Subcutaneous abdominal adipose tissue (tissue), 5 donors: Measurements from ENCODE around the gene OSBPL1A.
A peak's percentile ranks its signal among the peaks of the same experiment; 100 is the strongest.

Experiments used
- H3K27ac ChIP-seq: one replicate; pipeline ENCODE4 v1.7.0; 2013; ENCODE audit warnings: low read depth, mild to moderate bottlenecking, inconsistent platforms, low read length, moderate library complexity
- H3K27me3 ChIP-seq, 5 donors: one replicate each; pipeline ENCODE4 v1.7.0; 2013; ENCODE audit warnings: low read length in 5 of 5, inconsistent platforms in 1 of 5; ENCODE audit not compliant: control insufficient read depth in 5 of 5, insufficient read depth in 4 of 5
- H3K36me3 ChIP-seq, 5 donors: one replicate each; pipeline ENCODE4 v1.7.0; 2013; ENCODE audit warnings: low read length in 5 of 5; ENCODE audit not compliant: control insufficient read depth in 5 of 5, insufficient read depth in 5 of 5
- H3K4me1 ChIP-seq, 5 donors: one replicate each; pipeline ENCODE4 v1.7.0; 2013; ENCODE audit warnings: low read length in 5 of 5, mild to moderate bottlenecking in 3 of 5, moderate library complexity in 1 of 5; ENCODE audit not compliant: control insufficient read depth in 5 of 5, insufficient read depth in 5 of 5
- H3K4me3 ChIP-seq, 5 donors: one replicate each; pipeline ENCODE4 v1.7.0; 2013; ENCODE audit warnings: low read length in 5 of 5, low read depth in 1 of 5
- H3K9ac ChIP-seq, 5 donors: one replicate each; pipeline ENCODE4 v1.7.0; 2013; ENCODE audit warnings: low read length in 5 of 5, mild to moderate bottlenecking in 4 of 5, moderate library complexity in 3 of 5
- H3K9me3 ChIP-seq, 5 donors: one replicate each; pipeline ENCODE4 v1.7.0; 2013; ENCODE audit warnings: low read length in 5 of 5; ENCODE audit not compliant: control insufficient read depth in 5 of 5
- donor health status: healthy.
- donor health status: healthy.
- donor health status: healthy.
- donor health status: healthy.
- donor health status: healthy.

The OSBPL1A gene

GRCh38 chr18:24426398-24427294, 29.0 kb upstream of the OSBPL1A start, which contains the start of gene IMPACT:
Gene IMPACT (plus strand): TSS chr18:24426670. CDS start chr18:24426757, 87 bp downstream.
- Histone ChIP-seq H3K27me3 (peaks cover 0 to 12% (median 9%) of the 10 kb centered on the region in 5 donors), H3K36me3 (peaks cover 0 to 6% (median 3%) of the 10 kb centered on the region in 5 donors), H3K27ac (peak within 1 kb of the TSS; percentile 82), H3K4me3 (peak within 1 kb of the TSS; percentile 80 to 86 (median 85)), H3K4me1 (peaks cover 0 to 15% (median 12%) of the 10 kb centered on the region in 5 donors), H3K9ac (peak within 1 kb of the TSS; percentile 63 to 87 (median 80)), H3K9me3 (no peaks in the 10 kb centered on the region)

GRCh38 chr18:24426073-24426397, 28.4 kb upstream of the OSBPL1A start:
- H3K4me3 ChIP-seq = peak overlapping the region; percentile 75 to 86 (median 83)
- peak overlapping the region; percentile 82 for H3K27ac ChIP-seq
- peaks cover 0 to 15% (median 12%) of the 10 kb centered on the region in 5 donors for H3K4me1 ChIP-seq
- peaks cover 0 to 12% (median 9%) of the 10 kb centered on the region in 5 donors for H3K27me3 ChIP-seq
- peak overlapping the region in 4 of 5 donors; percentile 59 to 80 (median 76) for H3K9ac ChIP-seq
- H3K36me3 ChIP-seq = peaks cover 0 to 3% (median 3%) of the 10 kb centered on the region in 5 donors
- no peaks in the 10 kb centered on the region for H3K9me3 ChIP-seq

GRCh38 chr18:24421831-24422230, 24.2 kb upstream of the OSBPL1A start:
- peaks cover 0 to 5% (median 2%) of the 10 kb centered on the region in 5 donors for H3K4me1 ChIP-seq
- no peak overlapping the region for H3K27ac ChIP-seq
- H3K4me3 ChIP-seq = no peak overlapping the region
- H3K9ac ChIP-seq = no peak overlapping the region
- H3K27me3 ChIP-seq = peaks cover 6 to 20% (median 12%) of the 10 kb centered on the region in 5 donors
- H3K36me3 ChIP-seq = no peaks in the 10 kb centered on the region
- no peaks in the 10 kb centered on the region for H3K9me3 ChIP-seq

- Histone ChIP-seq H3K27ac (no peak overlapping the region), H3K27me3 (peaks cover 6 to 20% (median 12%) of the 10 kb centered on the region in 5 donors), H3K36me3 (no peaks in the 10 kb centered on the region), H3K9ac (no peak overlapping the region), H3K4me3 (no peak overlapping the region), H3K4me1 (no peaks in the 10 kb centered on the region), H3K9me3 (no peaks in the 10 kb centered on the region)
Measured at GRCh38 chr18:24420551-24420950, 22.9 kb upstream of the OSBPL1A start.

GRCh38 chr18:24417480-24417879, 19.9 kb upstream of the OSBPL1A start:
- H3K27ac ChIP-seq = no peak overlapping the region
- H3K9ac ChIP-seq = no peak overlapping the region
- H3K4me3 ChIP-seq = no peak overlapping the region
- no peaks in the 10 kb centered on the region for H3K9me3 ChIP-seq
- peaks cover 0 to 13% (median 7%) of the 10 kb centered on the region in 5 donors for H3K27me3 ChIP-seq
- no peaks in the 10 kb centered on the region for H3K36me3 ChIP-seq
- H3K4me1 ChIP-seq = no peaks in the 10 kb centered on the region

GRCh38 chr18:24414349-24415003, 16.9 kb upstream of the OSBPL1A start:
- H3K27ac ChIP-seq = no peak overlapping the region
- H3K4me3 ChIP-seq = no peak overlapping the region
- H3K36me3 ChIP-seq = no peaks in the 10 kb centered on the region
- no peaks in the 10 kb centered on the region for H3K4me1 ChIP-seq
- no peak overlapping the region for H3K9ac ChIP-seq
- peaks cover 0 to 6% (median 4%) of the 10 kb centered on the region in 5 donors for H3K27me3 ChIP-seq
- no peaks in the 10 kb centered on the region for H3K9me3 ChIP-seq

- no peak overlapping the region for H3K9ac ChIP-seq
- no peaks in the 10 kb centered on the region for H3K36me3 ChIP-seq
- no peaks in the 10 kb centered on the region for H3K4me1 ChIP-seq
- H3K27ac ChIP-seq = no peak overlapping the region
- H3K4me3 ChIP-seq = no peak overlapping the region
- H3K27me3 ChIP-seq = peaks cover 0 to 4% (median under 1%) of the 10 kb centered on the region in 5 donors
- no peaks in the 10 kb centered on the region for H3K9me3 ChIP-seq
Measured at GRCh38 chr18:24413148-24413547, 15.5 kb upstream of the OSBPL1A start.

GRCh38 chr18:24408496-24408895, 10.9 kb upstream of the OSBPL1A start:
- no peak overlapping the region for H3K27ac ChIP-seq
- H3K27me3 ChIP-seq = peaks cover 0 to 7% (median 4%) of the 10 kb centered on the region in 5 donors
- no peaks in the 10 kb centered on the region for H3K36me3 ChIP-seq
- no peaks in the 10 kb centered on the region for H3K4me1 ChIP-seq
- H3K4me3 ChIP-seq = no peak overlapping the region
- H3K9ac ChIP-seq = no peak overlapping the region
- no peaks in the 10 kb centered on the region for H3K9me3 ChIP-seq

- Histone ChIP-seq H3K4me1 (no peaks in the 10 kb centered on the region), H3K9me3 (no peaks in the 10 kb centered on the region), H3K9ac (no peak overlapping the region), H3K27me3 (peaks cover 0 to 7% (median 4%) of the 10 kb centered on the region in 5 donors), H3K27ac (no peak overlapping the region), H3K36me3 (no peaks in the 10 kb centered on the region), H3K4me3 (no peak overlapping the region)
Measured at GRCh38 chr18:24404591-24404990, 7.0 kb upstream of the OSBPL1A start.

GRCh38 chr18:24403076-24403475, 5.5 kb upstream of the OSBPL1A start:
- H3K36me3 ChIP-seq = no peaks in the 10 kb centered on the region
- H3K27ac ChIP-seq = no peak overlapping the region
- peaks cover 0 to 4% (median 4%) of the 10 kb centered on the region in 5 donors for H3K27me3 ChIP-seq
- H3K9ac ChIP-seq = no peak overlapping the region
- H3K4me1 ChIP-seq = peaks cover 3 to 9% (median 4%) of the 10 kb centered on the region in 5 donors
- no peak overlapping the region for H3K4me3 ChIP-seq
- H3K9me3 ChIP-seq = no peaks in the 10 kb centered on the region
